Smooth muscle cell (in vitro differentiated cells): ENCODE measurements around the gene PPP1R13B. TPM values are rescaled to one million over a fixed set of nuclear protein-coding genes. Genes with fewer than 3 reads are reported as not detected.

Experiments
- DNase-seq: peaks from one replicate; lab custom pipeline; 2025; ENCODE audit not compliant: unreplicated experiment; lab: John Stamatoyannopoulos, UW
- H2AFZ ChIP-seq: fragments of 200-600 bp; sonication (generic); 2 replicates; pipeline ENCODE4 v1.6.0; 2016; ENCODE audit warnings: antibody characterized with exemption, low read depth, mild to moderate bottlenecking
- H3F3A ChIP-seq: fragments of 200-600 bp; sonication (generic); 2 replicates; pipeline ENCODE4 v1.6.0; 2017; ENCODE audit warnings: antibody characterized with exemption, low read depth
- H3K27ac ChIP-seq: fragments of 200-600 bp; sonication (generic); 2 replicates; pipeline ENCODE4 v1.5.1; 2016; ENCODE audit warnings: low read depth, mild to moderate bottlenecking
- H3K27me3 ChIP-seq: fragments of 200-600 bp; sonication (generic); 2 replicates; pipeline ENCODE4 v1.6.1; 2016; ENCODE audit warnings: low read depth, mild to moderate bottlenecking
- H3K36me3 ChIP-seq: fragments of 200-600 bp; sonication (generic); 2 replicates; pipeline ENCODE4 v1.5.1; 2016; ENCODE audit warnings: low read depth
- H3K4me1 ChIP-seq: fragments of 200-600 bp; sonication (generic); 2 replicates; pipeline ENCODE4 v1.5.1; 2016; ENCODE audit warnings: low read depth
- H3K4me2 ChIP-seq: fragments of 200-600 bp; sonication (generic); 2 replicates; pipeline ENCODE4 v1.6.0; 2016; ENCODE audit warnings: mild to moderate bottlenecking
- H3K4me3 ChIP-seq: fragments of 200-600 bp; sonication (generic); 2 replicates; pipeline ENCODE4 v1.5.1; 2016; ENCODE audit warnings: mild to moderate bottlenecking
- H3K79me2 ChIP-seq: fragments of 200-600 bp; sonication (generic); 2 replicates; pipeline ENCODE4 v1.6.0; 2016; ENCODE audit warnings: low read depth, mild to moderate bottlenecking
- H3K9ac ChIP-seq: fragments of 200-600 bp; sonication (generic); 2 replicates; pipeline ENCODE4 v1.6.0; 2016; ENCODE audit warnings: low read depth
- H3K9me3 ChIP-seq: fragments of 200-600 bp; sonication (generic); replicated peaks from 2 replicates; pipeline ENCODE4 v1.5.1; 2016; ENCODE audit warnings: low read depth
- H4K20me1 ChIP-seq: fragments of 200-600 bp; sonication (generic); 2 replicates; pipeline ENCODE4 v1.6.0; 2016; ENCODE audit warnings: low read depth
- CTCF ChIP-seq: fragments of 200-600 bp; sonication (generic); IDR thresholded peaks from 2 replicates; pipeline ENCODE4 v1.5.1; 2017; ENCODE audit warnings: borderline replicate concordance, mild to moderate bottlenecking, antibody characterized with exemption; ENCODE audit not compliant: insufficient read depth, poor library complexity, severe bottlenecking
- WGBS: methylation state at CpG from one replicate; pipeline ENCODE4 v1.1.7; 2016; ENCODE audit warnings: low lambda C conversion rate; 5-methylcytosine and 5-hydroxymethylcytosine counted together
- polyA plus RNA-seq: library from polyadenylated mRNA; unstranded; fragments of >200 nt; fragmentation: Nextera tagmentation; extraction: Ambion mirVana; gene quantifications from 2 replicates; pipeline ENCODE4 v1.2.1, GENCODE V29; 2016
- total RNA-seq: library from RNA; depleted of rRNA; stranded (reverse); fragments of >200 nt; gene quantifications from 2 replicates; pipeline ENCODE4 v1.2.3, GENCODE V29; 2014

Gene PPP1R13B
- total and polyA plus RNA-seq, 2 experiments from 2014 or later, result 2.3 to 4.3 TPM

- no peak overlapping the region for H2AFZ ChIP-seq
- H3K9ac ChIP-seq, result no peak overlapping the region
- no peak overlapping the region for H3K27ac ChIP-seq
- H3K79me2 ChIP-seq, result peaks cover 2% of the 10 kb centered on the region
- no peak overlapping the region for H3K4me2 ChIP-seq
- H4K20me1 ChIP-seq, result peaks cover 9% of the 10 kb centered on the region
- H3F3A ChIP-seq, result no peaks in the 10 kb centered on the region
- no peak overlapping the region for H3K4me3 ChIP-seq
- no peak for TF ChIP-seq CTCF
- WGBS, result 82% methylated on average over 1 of the region's 1 CpG
- H3K9me3 ChIP-seq, result no peaks in the 10 kb centered on the region
- no peak for DNase-seq
- peaks cover 3% of the 10 kb centered on the region for H3K4me1 ChIP-seq
- H3K36me3 ChIP-seq, result no peaks in the 10 kb centered on the region
- no peaks in the 10 kb centered on the region for H3K27me3 ChIP-seq
These were observed 26.5 kb downstream of the PPP1R13B start for GRCh38 chr14:103820908-103821307.

- no peak overlapping the region for H3K4me3 ChIP-seq
- no peaks in the 10 kb centered on the region for H3K27me3 ChIP-seq
- H3K9ac ChIP-seq, result no peak overlapping the region
- H2AFZ ChIP-seq, result no peak overlapping the region
- H3K9me3 ChIP-seq, result no peaks in the 10 kb centered on the region
- DNase-seq, result no peak
- peaks cover 3% of the 10 kb centered on the region for H3K4me1 ChIP-seq
- H4K20me1 ChIP-seq, result peaks cover 9% of the 10 kb centered on the region
- 97% methylated on average over 2 of the region's 2 CpGs for WGBS
- peaks cover 2% of the 10 kb centered on the region for H3K79me2 ChIP-seq
- no peak overlapping the region for H3K27ac ChIP-seq
- H3K36me3 ChIP-seq, result no peaks in the 10 kb centered on the region
- TF ChIP-seq CTCF, result no peak
- no peak overlapping the region for H3K4me2 ChIP-seq
- H3F3A ChIP-seq, result no peaks in the 10 kb centered on the region
These were observed 27.0 kb downstream of the PPP1R13B start for GRCh38 chr14:103820382-103820781.

- Histone ChIP-seq H3K4me2 (no peak overlapping the region), H3K36me3 (no peaks in the 10 kb centered on the region), H4K20me1 (peaks cover 9% of the 10 kb centered on the region), H3K27ac (no peak overlapping the region), H2AFZ (no peak overlapping the region), H3K4me3 (no peak overlapping the region), H3K27me3 (no peaks in the 10 kb centered on the region), H3K79me2 (peaks cover 2% of the 10 kb centered on the region), H3K4me1 (peaks cover 3% of the 10 kb centered on the region), H3F3A (no peaks in the 10 kb centered on the region), H3K9ac (no peak overlapping the region), H3K9me3 (no peaks in the 10 kb centered on the region)
- DNase-seq, result no peak
- 28% methylated on average over 7 of the region's 7 CpGs for WGBS
- no peak for TF ChIP-seq CTCF
These were observed 27.7 kb downstream of the PPP1R13B start for GRCh38 chr14:103819503-103820307.

GRCh38 chr14:103818870-103819269, 28.5 kb downstream of the PPP1R13B start:
- Histone ChIP-seq H3F3A (no peaks in the 10 kb centered on the region), H3K4me2 (no peak overlapping the region), H3K27ac (no peak overlapping the region), H2AFZ (no peak overlapping the region), H3K9me3 (no peaks in the 10 kb centered on the region), H3K79me2 (peaks cover 2% of the 10 kb centered on the region), H3K4me3 (no peak overlapping the region), H3K36me3 (no peaks in the 10 kb centered on the region), H4K20me1 (peaks cover 9% of the 10 kb centered on the region), H3K4me1 (peaks cover 3% of the 10 kb centered on the region), H3K27me3 (no peaks in the 10 kb centered on the region), H3K9ac (no peak overlapping the region)
- no peak for TF ChIP-seq CTCF
- DNase-seq, result no peak
- WGBS, result 90% methylated on average over 1 of the region's 1 CpG
